HG03108 (cell line): ENCODE data around the gene PCDHGA6.

Source experiments
- ATAC-seq: cut with Tn5 transposase; IDR thresholded peaks from one replicate; pipeline ENCODE4 v1.9.1; 2021; ENCODE audit warnings: moderate library complexity; ENCODE audit not compliant: unreplicated experiment

The PCDHGA6 gene

GRCh38 chr5:141419074-141419880 lies 45.6 kb downstream of the PCDHGA6 start:
- ATAC-seq, result no peak

- peak; percentile 55 for ATAC-seq
These were observed 47.3 kb downstream of the PCDHGA6 start, which contains the start of gene PCDHGA11 for GRCh38 chr5:141420855-141421488. Gene PCDHGA11, plus strand, starts transcription at chr5:141421051. Its CDS starts 177 bp downstream, at chr5:141421228.

- ATAC-seq, result no peak
These were observed 47.8 kb downstream of the PCDHGA6 start for GRCh38 chr5:141421489-141421855.

GRCh38 chr5:141422742-141423291 lies 49.1 kb downstream of the PCDHGA6 start:
- ATAC-seq, result no peak

GRCh38 chr5:141427783-141428426 lies 54.2 kb downstream of the PCDHGA6 start:
- ATAC-seq, result no peak
